C4-2B (cell line): ENCODE data around the gene SGK1.
"Not testable (repeated sequence)": the region's sequence is repeated elsewhere in the genome, so short reads cannot be mapped to it uniquely, and the experiment has no call there.

ENCODE experiments used
- H3K27ac ChIP-seq: fragments of 450-650 bp; 2 replicates; pipeline ENCODE4 v1.5.1; 2017
- CTCF ChIP-seq: fragments of 450-650 bp; conservative IDR thresholded peaks from 2 replicates; pipeline ENCODE4 v1.5.1; 2017; ENCODE audit warnings: mild to moderate bottlenecking
- ZFX ChIP-seq: fragments of 450-650 bp; IDR thresholded peaks from 2 replicates; pipeline ENCODE4 v1.6.1; 2017

Gene SGK1

GRCh38 chr6:134309227-134309626 is 8.7 kb downstream of the SGK1 start:
- no peak for TF ChIP-seq CTCF
- no peak for TF ChIP-seq ZFX
- no peak overlapping the region for H3K27ac ChIP-seq

- no peak overlapping the region for H3K27ac ChIP-seq
- TF ChIP-seq ZFX (no peak), CTCF (no peak)
Observed at GRCh38 chr6:134308800-134309199, 9.1 kb downstream of the SGK1 start.

- no peak overlapping the region for H3K27ac ChIP-seq
- TF ChIP-seq CTCF (no peak), ZFX (no peak)
Observed at GRCh38 chr6:134307870-134308269, 10.0 kb downstream of the SGK1 start.

GRCh38 chr6:134307075-134307474 is 10.8 kb downstream of the SGK1 start:
- H3K27ac ChIP-seq = no peak overlapping the region
- no peak for TF ChIP-seq CTCF
- no peak for TF ChIP-seq ZFX

GRCh38 chr6:134304381-134304780 is 13.5 kb downstream of the SGK1 start:
- H3K27ac ChIP-seq = not testable (repeated sequence)

- H3K27ac ChIP-seq = no peak overlapping the region
- no peak for TF ChIP-seq CTCF
Observed at GRCh38 chr6:134303891-134304290, 14.0 kb downstream of the SGK1 start.

GRCh38 chr6:134299236-134299635 is 18.7 kb downstream of the SGK1 start:
- H3K27ac ChIP-seq = no peak overlapping the region
- TF ChIP-seq ZFX = no peak
- TF ChIP-seq CTCF = no peak

- no peak for TF ChIP-seq ZFX
- no peak for TF ChIP-seq CTCF
- H3K27ac ChIP-seq = no peak overlapping the region
Observed at GRCh38 chr6:134296762-134297161, 21.1 kb downstream of the SGK1 start.
